K562 (cell line): ENCODE measurements around the gene CGB3. TPM values are rescaled to one million over a fixed set of nuclear protein-coding genes. Genes with fewer than 3 reads are reported as not detected.

Experiments used
- ATAC-seq: fragments of 200-7000 bp; cut with Tn5 transposase; 3 replicates; pipeline ENCODE4 v1.9.1; 2020; ENCODE audit warnings: moderate library complexity
- BruUV-seq: library from RNA; stranded (reverse); fragments of 400-500 nt; replicated peaks from 2 replicates; lab custom pipeline; 2021; lab: Mats Ljungman, UMichigan
- CTCF ChIA-PET: fragments of 300-600 bp; formaldehyde crosslinking; extraction: SDS; loops from one replicate; lab custom pipeline; 2021; ENCODE audit warnings: low intra/inter-chr PET ratio; lab: Yijun Ruan, JAX
- POLR2A ChIA-PET: fragments of 300-600, 350-650 bp; sonication (Branson Sonifier 250); formaldehyde crosslinking; extraction: SDS; loops from one replicate; lab custom pipeline; 2021; ENCODE audit warnings: antibody characterized with exemption, inconsistent platforms; lab: Yijun Ruan, JAX
- DNase-seq, 4 experiments: peaks; one replicate each; pipeline versions ENCODE4 v3.0.0 to v3.0.0-alpha.2; 2011 to 2018; ENCODE audit warnings: low spot score in 3 of 4, mixed read lengths in 3 of 4; ENCODE audit errors: extremely low read depth in 1 of 4
- FAIRE-seq: peaks from 2 replicates; lab custom pipeline; 2011; peaks lifted over from hg19 to GRCh38; lab: Jason Lieb, UNC
- H2AFZ ChIP-seq: 2 replicates; pipeline ENCODE4 v1.6.0; 2011; ENCODE audit warnings: low read depth, low read length, control low read depth, inconsistent platforms
- H3K27ac ChIP-seq: fragments of 200-600 bp; 3 replicates; pipeline ENCODE4 v1.8.0; 2011; ENCODE audit warnings: low read depth, mild to moderate bottlenecking, control low read depth, inconsistent platforms, low read length, moderate library complexity, mixed read lengths; ENCODE audit errors: extremely low read depth
- H3K27me3 ChIP-seq, 2 experiments: fragments of 300-600 bp in 1 of 2; 2 replicates in 1 of 2; 3 replicates in 1 of 2; pipeline versions ENCODE4 v1.6.0 to v1.8.0; 2011; ENCODE audit warnings: inconsistent platforms in 2 of 2, low read length in 2 of 2, mild to moderate bottlenecking in 1 of 2, mixed read lengths in 1 of 2, moderate library complexity in 1 of 2; ENCODE audit not compliant: control insufficient read depth in 2 of 2, insufficient read depth in 2 of 2
- H3K36me3 ChIP-seq: fragments of 300-600 bp; 3 replicates; pipeline ENCODE4 v1.8.0; 2011; ENCODE audit warnings: mild to moderate bottlenecking, low read length, inconsistent platforms; ENCODE audit not compliant: control insufficient read depth, insufficient read depth
- H3K4me1 ChIP-seq, 2 experiments: fragments of 200-600 bp in 1 of 2; replicated peaks in 1 of 2; 2 replicates in 1 of 2; 3 replicates in 1 of 2; pipeline versions ENCODE4 v1.5.1 to v1.8.0; 2011; ENCODE audit warnings: inconsistent platforms in 2 of 2, low read length in 2 of 2, mild to moderate bottlenecking in 1 of 2, mixed read lengths in 1 of 2, moderate library complexity in 1 of 2; ENCODE audit not compliant: control insufficient read depth in 2 of 2, insufficient read depth in 2 of 2
- H3K4me2 ChIP-seq: 2 replicates; pipeline ENCODE4 v1.6.1; 2011; ENCODE audit warnings: low read length, control low read depth, inconsistent platforms, mixed read lengths; ENCODE audit not compliant: insufficient read depth
- H3K4me3 ChIP-seq: fragments of 200-600 bp; sonication (generic), shearing (Covaris generic); 2 replicates; pipeline ENCODE4 v1.5.1; 2016; ENCODE audit warnings: control low read depth, inconsistent platforms
- H3K79me2 ChIP-seq: fragments of 200-600 bp; 3 replicates; pipeline ENCODE4 v1.8.0; 2011; ENCODE audit warnings: low read length, inconsistent platforms; ENCODE audit not compliant: control insufficient read depth, insufficient read depth
- H3K9ac ChIP-seq, 2 experiments: 2 replicates each; pipeline versions ENCODE4 v1.6.0 to v1.6.1; 2011; ENCODE audit warnings: low read depth in 2 of 2, low read length in 2 of 2, control low read depth in 1 of 2, inconsistent platforms in 1 of 2, mild to moderate bottlenecking in 1 of 2, mixed read lengths in 1 of 2; ENCODE audit not compliant: insufficient read depth in 1 of 2
- H3K9me1 ChIP-seq: one replicate; pipeline ENCODE4 v1.6.0; 2011; ENCODE audit warnings: inconsistent platforms, mild to moderate bottlenecking, low read length, moderate library complexity; ENCODE audit not compliant: control insufficient read depth, insufficient read depth
- H3K9me3 ChIP-seq: replicated peaks from 2 replicates; pipeline ENCODE4 v1.5.1; 2011; ENCODE audit warnings: low read depth, low read length, inconsistent platforms; ENCODE audit not compliant: control insufficient read depth, insufficient read depth
- H4K20me1 ChIP-seq: replicated peaks from 2 replicates; pipeline ENCODE4 v1.6.1; 2011; ENCODE audit warnings: low read length, inconsistent platforms, mixed read lengths; ENCODE audit not compliant: control insufficient read depth, insufficient read depth
- COPS2 ChIP-seq: fragments of 450-650 bp; conservative IDR thresholded peaks from 2 replicates; pipeline ENCODE4 v1.6.1; 2016; ENCODE audit warnings: mild to moderate bottlenecking, moderate library complexity
- CUX1 ChIP-seq: fragments of 200-800 bp; sonication (Bioruptor generic); IDR thresholded peaks from 2 replicates; pipeline ENCODE4 v1.6.1; 2016; ENCODE audit warnings: missing genetic modification characterization, missing compliant biosample characterization
- HOMEZ ChIP-seq: fragments of 250-450 bp; sonication (Bioruptor Pico); IDR thresholded peaks from 2 replicates; pipeline ENCODE4 v1.4.0; 2020; ENCODE audit warnings: mild to moderate bottlenecking, moderate library complexity
- NKRF ChIP-seq: fragments of 450-650 bp; IDR thresholded peaks from 2 replicates; pipeline ENCODE4 v1.6.1; 2016; ENCODE audit warnings: borderline replicate concordance
- PCBP1 ChIP-seq: fragments of 200-400 bp; formaldehyde crosslinking; IDR thresholded peaks from 2 replicates; pipeline ENCODE4 v1.6.1; 2018; ENCODE audit warnings: mild to moderate bottlenecking, low read depth, low read length; ENCODE audit not compliant: poor library complexity, severe bottlenecking
- PHTF2 ChIP-seq: fragments of 250-450 bp; sonication (Bioruptor Pico); IDR thresholded peaks from 2 replicates; pipeline ENCODE4 v1.5.0; 2021; ENCODE audit warnings: mild to moderate bottlenecking
- SMAD3 ChIP-seq: fragments of 450-650 bp; formaldehyde crosslinking; conservative IDR thresholded peaks from 2 replicates; pipeline ENCODE4 v1.4.0; 2020; ENCODE audit warnings: mild to moderate bottlenecking
- ZBTB2 ChIP-seq: fragments of 450-650 bp; IDR thresholded peaks from 2 replicates; pipeline ENCODE4 v1.6.1; 2016; ENCODE audit warnings: antibody characterized with exemption
- WGBS: fragments of 100-300 bp; shearing (Covaris generic); methylation state at CpG from one replicate; pipeline ENCODE4 v1.1.6; 2016; ENCODE audit warnings: low coverage, mixed read lengths; ENCODE audit not compliant: insufficient coverage; ENCODE audit errors: missing lambda C conversion rate; 5-methylcytosine and 5-hydroxymethylcytosine counted together
- in situ Hi-C: fragments of 300-500 bp; cut with MboI; formaldehyde crosslinking; loops from 4 replicates; pipeline ENCODE4 v1.15.0; 2018; ENCODE audit warnings: inconsistent platforms, mixed read lengths
- intact Hi-C: fragments of 100-400 bp; cut with micrococcal nuclease; formaldehyde crosslinking; loops from 2 replicates; pipeline ENCODE4 v1.14.2; 2022
- polyA plus RNA-seq, 8 experiments: library from polyadenylated mRNA; depleted of rRNA in 4 of 8; stranded (reverse) in 5 of 8; unstranded in 3 of 8; fragments of >200 nt; fragmentation: Nextera tagmentation in 2 of 8; fragmentation: Illumina TruSeq in 1 of 8; extraction: Ambion mirVana in 2 of 8; extraction: Trizol in 1 of 8; gene quantifications; 2 replicates each; pipeline versions ENCODE4 v1.2.1 to v1.2.3, GENCODE V29; 2011 to 2014; ENCODE audit warnings: inconsistent platforms in 1 of 8, missing spikeins in 1 of 8
- total RNA-seq, 7 experiments: library from RNA; depleted of rRNA in 6 of 7; stranded (reverse); fragments of >200 nt in 6 of 7; fragmentation: Illumina TruSeq in 2 of 7; extraction: Trizol in 2 of 7; gene quantifications; 2 replicates each; pipeline versions ENCODE4 v1.2.1 to v1.2.3, GENCODE V29; 2011 to 2021; ENCODE audit warnings: low replicate concordance in 1 of 7

CGB3 gene
- total and polyA plus RNA-seq, 9 of the 15 experiments (the other 6 are each of a cell fraction or from before 2014, with no cell fraction given) = not detected

- in situ Hi-C loops (no loop called here), intact Hi-C loops (no loop called here)
- H3K4me2 ChIP-seq = no peak overlapping the region
- peaks cover 9% of the 10 kb centered on the region; the same call in 1 of the 2 replicates for H4K20me1 ChIP-seq
- 4% methylated on average over 16 of the region's 16 CpGs for WGBS
- BruUV-seq = no TSS peak
- peak in 1 of 4 experiments; percentile 42 for DNase-seq
- ATAC-seq = no peak
- no peaks in the 10 kb centered on the region for H3K79me2 ChIP-seq
- H3K4me1 ChIP-seq = peaks cover 21 to 48% of the 10 kb centered on the region in 2 experiments; a peak in 4 of 5 replicates
- H3K9ac ChIP-seq = peak overlapping the region in 1 of 2 experiments; percentile 61; a peak in 1 of 4 replicates
- ChIA-PET POLR2A (interaction anchor here (0.6 to 0.8 kb wide), 2 partner anchors 23 to 74 kb away, joined by 3 read pairs; no protein-coding TSS in a partner anchor), CTCF (interaction anchor here (0.5 kb wide), 1 partner anchor 146 kb away, joined by 4 read pairs; no protein-coding TSS in a partner anchor)
- no peaks in the 10 kb centered on the region for H3K9me3 ChIP-seq
- H3K27me3 ChIP-seq = no peaks in the 10 kb centered on the region
- no peak overlapping the region for H3K4me3 ChIP-seq
- H2AFZ ChIP-seq = no peak overlapping the region
- peaks cover 7% of the 10 kb centered on the region for H3K9me1 ChIP-seq
- FAIRE-seq = no peak
- H3K36me3 ChIP-seq = peaks cover 4% of the 10 kb centered on the region; the same call in 1 of the 3 replicates
- H3K27ac ChIP-seq = no peak overlapping the region
- TF ChIP-seq NKRF (peak; percentile 15; the same call in 1 of the 2 replicates), PCBP1 (no peak), COPS2 (no peak), ZBTB2 (0 out of 2 replicates have a peak, but pooled peaks have one; percentile 38), SMAD3 (CRISPR knock-in tag) (no peak), PHTF2 (no peak), CUX1 (CRISPR knock-in tag) (no peak), HOMEZ (CRISPR knock-in tag) (no peak)
Measured at GRCh38 chr19:49020931-49021895, 2.9 kb downstream of the CGB3 start.
